ENCODE results near the gene ITIH3.

DNA sequence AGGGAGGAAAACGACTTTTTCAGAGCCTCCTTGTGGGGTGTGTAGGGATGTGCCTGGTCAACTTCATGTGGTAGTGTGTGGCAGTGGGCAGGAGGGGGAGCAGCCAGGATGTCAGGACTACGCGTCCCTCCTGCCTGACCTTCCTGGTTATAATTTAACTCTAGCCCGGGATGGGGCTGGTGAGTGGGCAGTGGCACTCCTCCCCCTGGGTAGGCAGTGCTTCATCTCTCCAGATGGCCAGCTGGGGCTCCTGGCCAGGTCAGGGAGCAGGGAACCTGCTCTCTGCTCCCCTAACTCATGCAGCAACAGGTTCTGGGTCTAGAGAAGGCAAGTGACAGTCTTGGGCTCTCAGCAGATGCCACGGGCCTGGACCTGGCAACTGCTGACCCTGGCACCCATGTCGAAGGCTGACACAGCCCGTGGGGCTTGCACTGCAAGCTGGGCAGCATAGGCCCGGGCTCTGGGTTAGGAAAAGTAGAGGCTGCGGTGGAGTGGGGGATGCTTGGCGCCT, 33.3 kb downstream of the ITIH3 start:
- TF ChIP-seq POLR2A (IDR thresholded peaks at IDR 0.05; ENCODE audit: low read length) = no peak
- TF ChIP-seq GATA1 (IDR thresholded peaks at IDR 0.05; ENCODE audit: low read depth, low read length) = no peak

All from erythroblast (primary cell).